Hematopoietic multipotent progenitor cell treated with erythropoietin and hydrocortisone succinate and interleukin-3 and kit ligand, for 4 days (in vitro differentiated cells): ENCODE results near the gene RXFP2.

Experiments
- DNase-seq: peaks from one replicate; pipeline ENCODE4 v3.0.0-alpha.2; 2015

The RXFP2 gene

DNA sequence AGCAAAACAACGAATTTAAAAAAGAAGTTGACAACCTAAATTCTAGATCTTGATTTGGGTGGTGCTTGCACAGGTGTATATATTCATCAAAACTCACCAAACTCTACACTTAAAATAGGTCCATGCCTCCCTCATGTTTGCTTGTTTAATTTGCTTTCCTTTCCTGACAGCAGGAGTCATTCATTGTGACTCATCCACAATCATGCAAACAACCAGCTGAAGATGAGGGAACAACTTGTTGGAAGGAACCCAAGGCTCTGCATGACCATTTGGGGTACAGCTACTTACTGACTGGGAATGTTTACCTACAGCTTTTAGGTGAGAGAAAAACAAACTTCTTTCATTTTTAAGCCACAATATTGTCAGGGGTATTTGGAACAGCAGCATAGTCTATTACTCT lies 96.6 kb downstream of the RXFP2 start:
- DNase-seq: no peak

DNA sequence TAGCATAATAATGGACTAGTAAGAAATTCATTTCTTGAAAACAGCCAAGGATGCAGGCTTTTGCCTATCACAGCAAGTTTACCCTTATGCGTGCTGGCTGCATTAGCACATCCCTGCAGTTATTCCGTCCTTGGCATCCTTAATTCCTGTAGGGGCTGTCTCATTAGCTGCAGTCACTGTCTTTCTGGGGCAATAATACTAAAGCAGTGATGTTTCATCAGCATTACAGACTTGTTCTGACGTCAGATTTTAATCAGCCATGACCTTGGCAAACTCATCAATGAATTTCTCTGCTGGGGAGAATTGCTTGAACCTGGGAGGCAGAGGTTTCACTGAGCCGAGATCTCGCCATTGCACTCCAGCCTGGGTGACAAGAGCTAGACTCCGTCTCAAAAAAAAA lies 103.7 kb downstream of the RXFP2 start:
- no peak for DNase-seq

DNA sequence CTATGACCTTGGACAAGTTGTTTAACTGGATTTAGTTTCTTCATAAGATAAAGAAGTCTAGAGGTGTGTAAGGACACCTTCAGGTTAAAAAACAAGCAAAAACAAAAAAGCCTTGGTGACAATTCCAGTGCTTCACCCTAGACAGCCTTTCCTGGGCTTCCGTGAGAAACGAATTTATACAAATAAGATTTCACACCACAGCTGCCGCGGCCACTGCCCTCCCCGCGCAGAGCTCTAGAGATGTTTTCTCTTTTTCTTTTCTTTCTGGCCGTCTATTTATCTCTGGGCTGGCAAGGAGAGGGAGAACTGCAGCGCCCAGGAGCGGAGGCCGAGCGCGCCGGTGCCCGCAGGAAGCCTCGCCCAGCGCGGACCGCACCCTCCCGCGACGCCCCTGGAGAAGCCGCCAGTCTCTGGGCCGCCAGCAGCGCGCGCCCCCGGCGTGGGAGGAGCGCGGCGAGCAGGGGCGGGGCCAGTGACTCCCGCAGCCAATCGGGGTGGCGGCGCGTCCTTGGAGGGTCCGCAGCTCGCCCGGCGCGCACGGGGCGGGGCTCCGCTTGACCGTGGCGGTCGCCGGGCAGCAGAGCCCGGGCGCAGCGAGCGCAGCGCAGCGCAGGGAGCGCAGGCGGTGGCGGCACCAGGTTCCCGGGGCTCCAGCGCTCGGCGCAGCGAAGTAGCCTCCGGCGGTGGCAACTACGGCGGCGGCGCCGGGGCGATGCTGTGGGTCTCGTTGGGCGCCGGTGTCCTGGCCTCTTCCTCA lies 107.0 kb downstream of the RXFP2 start:
- peak; percentile 95 for DNase-seq

DNA sequence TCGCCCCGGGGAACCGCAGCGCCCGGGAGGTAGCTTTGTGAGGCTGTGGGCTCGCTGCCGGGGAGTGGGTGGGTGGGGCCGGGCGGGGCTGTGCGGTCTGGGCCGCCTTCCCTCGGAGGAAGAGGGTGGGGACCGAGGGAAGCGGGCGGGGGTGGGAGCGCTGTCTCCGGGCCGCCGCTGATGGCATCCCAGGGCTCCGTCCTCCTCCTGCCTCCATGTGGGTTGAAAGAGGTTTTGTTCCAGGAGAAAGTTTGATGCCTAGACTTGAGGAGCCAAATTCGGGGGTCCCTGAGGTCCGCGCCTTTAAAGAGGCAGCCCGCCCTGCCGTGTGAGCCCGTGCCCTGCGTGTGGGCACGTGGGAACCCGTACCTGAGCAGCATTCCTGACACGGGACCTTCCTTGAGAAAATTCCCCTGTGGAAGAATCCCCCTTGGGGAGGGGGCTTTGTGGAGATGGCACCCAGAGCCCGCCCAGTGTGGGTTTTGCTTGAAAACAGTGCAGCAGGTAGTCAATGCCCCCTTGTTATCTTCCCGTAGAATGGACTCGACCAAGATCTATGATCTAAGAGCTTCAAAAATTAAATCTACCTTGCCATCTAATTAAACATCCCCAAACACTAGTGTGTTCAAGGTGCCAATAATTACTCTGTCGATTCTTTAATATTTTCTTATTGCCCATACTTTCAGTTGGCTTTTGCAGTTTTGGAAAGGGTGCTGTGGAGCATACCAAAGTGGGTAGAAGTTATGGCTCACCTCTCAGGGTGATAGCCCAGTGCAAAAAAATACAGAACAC lies 107.8 kb downstream of the RXFP2 start:
- DNase-seq: peak; percentile 58

DNA sequence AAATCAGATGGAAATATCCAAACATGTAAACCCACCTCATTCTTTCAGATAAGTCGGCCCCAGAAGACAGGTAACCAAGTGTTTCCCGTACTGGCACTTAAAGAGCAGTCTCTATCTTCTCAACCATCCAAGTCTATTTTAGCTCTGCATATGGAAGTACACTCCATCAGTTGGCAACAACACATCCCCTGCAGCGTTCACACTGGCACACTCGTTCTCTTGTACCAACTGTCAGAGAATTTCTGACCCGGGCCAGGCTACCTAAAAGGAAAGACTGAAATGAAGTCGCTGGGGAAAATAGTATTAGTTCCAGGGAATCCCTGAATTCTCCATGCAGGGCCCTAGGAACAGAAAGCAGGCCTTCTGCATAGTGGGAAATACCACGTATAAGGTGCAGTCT lies 109.3 kb downstream of the RXFP2 start:
- no peak for DNase-seq

DNA sequence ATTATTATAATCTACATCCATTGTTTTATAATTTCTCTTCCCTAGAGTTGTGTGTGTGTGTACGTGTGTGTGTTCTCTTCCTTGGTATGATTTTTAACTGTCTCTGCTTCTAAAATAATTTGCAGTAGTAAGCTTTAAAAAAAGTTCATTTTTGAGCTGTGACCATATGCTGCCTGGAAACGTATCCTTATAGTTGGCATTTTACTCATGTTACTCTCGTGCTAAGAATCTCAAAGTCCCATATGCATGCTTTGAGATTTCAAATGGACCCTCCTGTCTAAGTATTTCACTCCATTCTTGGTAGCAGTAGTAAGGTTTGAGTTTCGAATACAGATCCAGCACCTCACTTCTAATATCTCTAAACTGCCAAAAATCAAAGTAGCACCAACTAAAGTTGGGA lies 109.9 kb downstream of the RXFP2 start:
- DNase-seq: no peak

DNA sequence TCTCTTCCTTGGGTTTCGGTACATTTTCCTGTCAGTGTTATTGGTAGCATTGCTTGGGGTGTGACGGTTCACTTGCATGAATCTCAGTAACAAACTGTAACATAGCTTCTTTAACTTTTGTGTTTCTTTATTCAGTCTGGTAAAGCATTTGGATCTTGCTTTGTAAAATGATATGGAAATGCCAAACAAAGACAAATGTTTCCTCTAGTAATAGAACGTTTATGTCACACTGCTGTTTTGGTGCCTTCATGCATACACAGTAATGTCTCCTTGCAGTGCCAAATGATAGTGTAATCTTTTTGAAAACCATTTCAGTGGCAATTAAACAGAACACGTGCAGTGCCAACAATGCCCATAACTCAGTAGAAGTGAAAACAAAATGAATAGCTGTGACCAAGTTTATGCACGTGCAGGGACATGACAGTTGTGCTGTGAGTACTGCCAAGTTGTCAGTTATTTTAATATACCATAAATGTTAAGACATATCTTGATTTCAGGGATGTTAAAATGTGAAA lies 110.8 kb downstream of the RXFP2 start:
- no peak for DNase-seq

DNA sequence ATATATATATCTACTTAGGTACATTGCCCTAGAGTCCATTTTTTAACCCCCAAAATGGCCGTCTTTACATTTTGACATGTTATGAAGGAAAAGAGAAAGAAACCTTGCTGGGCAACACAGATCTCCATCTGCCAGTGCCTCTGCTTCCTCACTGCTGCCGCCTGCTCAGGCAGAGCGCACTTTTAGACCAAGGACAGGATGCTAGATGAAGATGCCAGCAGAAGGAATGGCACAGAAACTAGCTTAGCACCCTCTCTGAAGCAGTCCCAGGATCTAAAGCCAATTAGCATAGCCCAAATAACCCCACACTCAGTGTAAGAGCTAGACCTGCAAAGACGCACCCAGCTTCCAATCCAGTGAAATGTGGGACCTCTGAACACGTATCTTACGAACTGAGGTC lies 111.9 kb downstream of the RXFP2 start:
- no peak for DNase-seq
